Amniotic stem cell (primary cell): Measurements from ENCODE around the gene MRPL24.

ENCODE experiments used
- DNase-seq: peaks from one replicate; lab custom pipeline; 2025; lab: John Stamatoyannopoulos, UW

MRPL24 gene

DNA sequence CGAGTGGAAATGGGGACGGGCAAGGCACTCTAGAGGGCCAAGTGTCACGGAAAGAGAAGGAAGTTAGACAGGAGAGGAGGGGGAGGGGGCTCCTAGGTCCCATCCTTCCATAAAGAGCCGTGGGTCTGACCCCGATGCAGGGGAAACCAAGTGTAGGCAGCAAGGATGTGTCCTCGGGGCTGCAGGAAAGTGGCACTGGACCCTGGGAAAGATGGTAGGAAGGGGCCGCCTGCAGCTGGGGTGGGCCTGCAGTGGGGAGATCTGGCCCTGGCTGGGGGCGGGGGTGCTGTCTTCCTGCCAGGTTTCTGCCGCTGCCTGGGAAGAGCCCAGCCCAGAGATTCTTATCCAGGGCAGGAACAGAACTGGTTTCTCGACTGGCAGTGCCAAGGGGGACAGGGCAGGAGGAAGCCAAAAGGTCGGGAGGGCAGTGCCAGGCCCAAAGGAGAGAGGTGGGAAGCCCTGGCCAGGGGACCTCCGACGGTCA is 48.4 kb downstream of the MRPL24 start:
- no peak for DNase-seq

DNA sequence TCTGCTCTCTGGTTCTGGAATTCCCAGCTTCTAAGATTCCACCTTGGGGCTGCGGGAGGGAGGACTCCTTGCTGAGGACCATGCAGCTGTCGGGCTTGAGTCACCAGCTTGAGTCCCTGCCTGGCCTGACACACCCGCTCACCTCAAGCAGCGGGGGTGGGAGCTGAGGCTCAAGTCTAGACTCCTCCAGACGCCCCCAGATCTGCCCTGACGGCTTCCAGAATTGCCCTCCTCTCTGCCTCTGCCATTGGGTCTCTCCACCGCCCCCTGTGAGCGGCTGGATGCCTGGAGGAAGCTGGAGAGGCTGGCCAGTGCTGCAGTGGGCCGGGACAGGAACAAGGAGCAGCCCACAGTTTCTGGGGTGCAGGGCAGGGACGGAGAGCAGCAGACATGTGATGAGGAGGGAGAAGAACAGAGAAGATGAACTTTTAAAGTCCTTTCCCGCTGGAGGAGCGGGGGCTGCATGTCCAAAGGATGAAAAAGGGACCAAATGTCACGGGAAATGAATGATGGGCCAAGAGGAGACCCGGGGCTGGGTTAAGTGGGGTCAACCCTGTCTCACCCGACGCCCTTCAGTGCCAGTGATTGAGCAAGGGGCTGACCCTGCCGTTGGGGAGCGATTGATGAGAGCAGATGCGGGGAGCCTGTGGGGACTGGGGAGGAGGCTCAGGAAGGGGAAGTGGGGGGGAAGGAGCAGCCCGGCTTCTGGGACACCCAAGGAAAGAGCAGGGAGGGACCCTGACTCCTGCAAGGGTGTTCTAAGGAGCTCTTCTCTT is 49.0 kb downstream of the MRPL24 start:
- no peak for DNase-seq

DNA sequence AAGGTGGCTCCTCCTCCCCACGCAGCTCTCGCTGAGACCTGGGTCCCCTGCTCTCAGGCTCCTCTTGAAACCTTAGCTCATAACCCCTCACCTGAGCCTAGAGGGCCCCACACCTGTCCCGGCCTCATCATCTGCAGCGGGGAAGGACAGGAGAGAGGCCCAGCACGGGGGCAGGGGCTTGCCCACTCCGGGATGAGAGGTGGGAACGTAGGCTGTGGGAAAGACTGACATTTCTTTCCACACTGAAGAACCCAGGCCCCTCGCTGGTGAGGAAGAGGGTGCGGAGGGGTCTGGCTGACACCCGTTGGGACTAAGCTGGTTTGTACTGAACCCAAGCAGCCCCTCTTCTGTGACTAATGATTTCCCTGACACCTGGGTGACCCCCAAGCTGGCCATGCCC is 49.7 kb downstream of the MRPL24 start:
- no peak for DNase-seq

DNA sequence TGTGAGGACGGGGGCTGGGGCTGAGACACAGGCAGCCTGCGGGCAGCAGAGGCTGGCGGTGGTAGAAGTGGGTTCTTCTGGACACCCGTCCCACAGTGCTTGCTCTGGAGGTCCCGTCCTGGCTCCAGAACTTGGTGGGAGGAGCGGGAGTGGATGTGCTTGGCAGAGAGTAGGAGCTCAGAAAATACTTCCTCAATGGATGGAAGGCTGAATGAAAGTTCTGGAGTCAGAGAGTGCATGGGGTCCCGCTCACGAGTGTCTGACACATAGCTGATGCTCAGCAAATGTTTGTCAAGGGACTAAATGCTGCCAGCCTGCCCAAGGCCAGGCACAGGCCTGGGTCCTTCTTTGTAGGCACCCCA is 50.2 kb downstream of the MRPL24 start:
- no peak for DNase-seq

DNA sequence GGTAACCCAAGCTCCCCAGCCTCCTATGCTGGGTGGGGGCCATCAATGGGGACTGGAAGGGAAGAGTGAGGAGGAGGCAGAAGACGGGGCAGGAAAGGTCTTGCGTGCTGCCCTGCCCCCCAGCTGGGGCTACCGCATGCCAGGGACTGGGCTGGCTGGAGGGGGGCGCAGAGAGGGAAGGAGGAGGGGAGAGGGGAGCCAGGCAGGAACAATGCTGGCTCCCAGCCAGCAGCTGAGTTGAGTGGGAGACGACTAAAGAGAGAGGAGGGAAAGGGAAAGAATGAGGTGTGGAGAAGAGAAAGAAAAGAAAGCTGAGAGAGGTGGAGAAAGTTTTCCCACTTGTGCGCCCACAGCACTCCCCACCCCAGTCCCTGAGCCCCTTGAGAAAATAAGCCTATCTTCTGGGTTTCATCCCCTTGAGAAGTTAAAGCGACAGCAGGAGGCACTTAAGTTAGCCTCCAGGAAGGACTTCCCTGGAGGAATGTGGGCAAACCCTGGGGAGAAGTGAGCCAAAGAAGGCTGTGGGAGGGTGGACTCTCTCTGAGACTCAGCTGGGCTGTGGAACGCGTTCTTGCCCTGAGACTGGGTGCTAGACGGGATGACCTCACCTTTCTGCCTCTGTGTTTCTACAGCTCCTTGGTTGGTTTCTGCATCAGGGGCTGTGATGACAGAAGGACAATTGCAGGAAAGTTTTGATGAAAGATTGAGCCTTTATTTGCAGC is 50.8 kb downstream of the MRPL24 start:
- no peak for DNase-seq

DNA sequence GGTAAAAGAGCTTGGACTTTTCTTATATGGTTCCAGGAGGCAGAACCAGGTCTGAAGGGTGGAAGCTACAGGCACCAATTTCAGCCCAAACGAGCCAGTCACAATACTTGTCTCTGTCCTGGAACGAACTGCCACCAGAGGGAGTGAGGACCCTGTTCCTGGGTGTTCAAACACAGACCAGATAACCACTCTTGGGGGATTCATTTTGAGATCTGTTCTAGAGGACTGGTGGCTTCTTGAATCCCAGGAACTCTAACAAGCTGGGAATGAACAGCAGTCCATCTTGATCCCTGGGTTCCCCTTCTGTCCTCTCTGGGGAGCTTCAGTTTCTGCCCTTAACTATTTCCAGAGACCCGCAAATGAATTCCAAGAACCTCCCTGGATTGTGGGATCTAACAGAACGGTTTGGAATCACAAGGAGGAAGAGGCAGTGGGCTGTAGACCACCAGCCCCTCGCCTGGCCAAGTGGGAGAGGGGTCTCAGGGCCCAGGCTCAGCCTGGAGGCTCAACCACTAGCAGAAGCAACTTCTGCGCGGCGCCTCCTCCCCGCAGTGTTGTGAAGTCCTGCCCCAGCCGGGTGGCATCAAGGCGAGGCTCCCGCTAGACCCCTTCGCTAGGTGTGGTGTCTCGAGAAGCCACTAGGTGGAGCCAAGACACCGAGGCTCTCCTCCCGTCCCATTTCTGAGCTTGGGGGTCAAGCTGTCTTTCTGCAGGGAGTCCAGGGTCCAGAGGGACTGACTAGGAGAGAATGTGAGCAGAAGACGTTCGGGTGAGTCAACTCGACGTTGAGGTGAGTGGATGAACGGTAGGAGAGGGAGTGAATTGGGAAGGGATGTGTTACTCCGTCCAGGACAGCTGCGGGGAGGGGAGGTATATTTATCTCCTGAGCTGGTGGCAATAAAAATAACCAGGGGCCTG is 51.6 kb downstream of the MRPL24 start:
- peak; percentile 68 for DNase-seq
